ENCODE results near the gene MAP1LC3A. TPM values are rescaled to one million over a fixed set of nuclear protein-coding genes. Genes with fewer than 3 reads are reported as not detected.

The MAP1LC3A gene
- total RNA-seq, 4 donors from 2014 or later, result 62.4 to 139 (median 106) TPM

GRCh38 chr20:34543463-34544056 lies 15.0 kb upstream of the MAP1LC3A start:
- Histone ChIP-seq H3K27ac (no peak overlapping the region), H3K27me3 (no peaks in the 10 kb centered on the region), H3K4me3 (no peak overlapping the region), H3K36me3 (peaks cover 4 to 52% (median 11%) of the 10 kb centered on the region in 3 donors), H3K9me3 (no peaks in the 10 kb centered on the region), H3K4me1 (peaks cover 0 to 10% (median 0%) of the 10 kb centered on the region in 4 donors)
- 68 to 72% methylated on average over 12 of the region's 12 CpGs for WGBS, 2 donors
- TF ChIP-seq POLR2A (IDR thresholded peaks at IDR 0.05) (no peak), CTCF (IDR thresholded peaks at IDR 0.05) (no peak), EP300 (IDR thresholded peaks at IDR 0.05) (no peak)
- no peak for DNase-seq (ENCODE audit: low spot score in 2 of 2)

DNA sequence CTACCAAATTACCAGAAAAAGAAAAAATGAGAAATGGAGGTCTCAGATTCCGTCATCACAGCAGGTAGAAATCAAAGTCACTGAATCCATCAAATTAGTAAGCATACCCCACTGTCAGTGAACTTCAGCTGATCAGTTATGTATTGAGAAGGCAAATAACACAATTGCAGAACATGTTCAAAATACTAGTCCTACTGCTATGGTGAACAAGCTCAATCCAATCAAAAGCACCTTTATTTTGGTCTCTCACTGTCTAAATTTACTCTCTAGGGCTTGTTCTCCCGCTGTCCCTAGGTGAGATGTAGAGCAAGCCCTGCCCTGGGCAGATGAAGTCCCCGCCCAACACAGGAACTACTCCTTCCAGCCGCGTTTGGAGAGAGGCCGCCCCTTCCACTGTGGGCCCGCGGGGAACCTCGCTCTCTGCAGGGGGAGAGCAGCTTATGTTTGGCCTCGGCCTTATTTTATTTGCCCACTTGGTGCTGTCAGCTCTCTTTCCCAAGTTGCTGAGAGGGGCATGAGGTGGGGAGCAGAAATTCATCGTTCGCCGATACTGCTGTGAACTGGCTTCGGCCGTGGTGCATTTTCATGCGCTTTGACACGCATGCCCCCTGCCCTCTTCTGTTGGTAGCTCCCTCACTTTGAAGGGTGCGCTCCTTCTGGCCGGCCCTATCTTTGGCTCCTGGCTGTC lies 14.3 kb upstream of the MAP1LC3A start:
- Histone ChIP-seq H3K4me3 (peak overlapping the region in 1 of 4 donors; percentile 6), H3K36me3 (peaks cover 4 to 46% (median 11%) of the 10 kb centered on the region in 3 donors), H3K4me1 (peaks cover 0 to 8% (median 0%) of the 10 kb centered on the region in 4 donors), H3K9me3 (no peaks in the 10 kb centered on the region), H3K27ac (peak overlapping the region in 1 of 4 donors; percentile 14), H3K27me3 (no peaks in the 10 kb centered on the region)
- 26 to 33% methylated on average over 19 of the region's 19 CpGs for WGBS, 2 donors
- DNase-seq (ENCODE audit: low spot score in 2 of 2), result no peak
- no peak for TF ChIP-seq CTCF (IDR thresholded peaks at IDR 0.05)
- no peak for TF ChIP-seq EP300 (IDR thresholded peaks at IDR 0.05)
- TF ChIP-seq POLR2A (IDR thresholded peaks at IDR 0.05), result no peak

GRCh38 chr20:34546751-34547181 lies 11.8 kb upstream of the MAP1LC3A start:
- DNase-seq (ENCODE audit: low spot score in 2 of 2), result no peak
- TF ChIP-seq CTCF (IDR thresholded peaks at IDR 0.05) (no peak), POLR2A (IDR thresholded peaks at IDR 0.05) (no peak), EP300 (IDR thresholded peaks at IDR 0.05) (no peak)
- no peaks in the 10 kb centered on the region for H3K27me3 ChIP-seq
- 76 to 86% methylated on average over 11 of the region's 11 CpGs for WGBS, 2 donors
- peak overlapping the region in 1 of 4 donors; percentile 5 for H3K4me3 ChIP-seq
- peaks cover 0 to 8% (median 0%) of the 10 kb centered on the region in 4 donors for H3K4me1 ChIP-seq
- no peaks in the 10 kb centered on the region for H3K9me3 ChIP-seq
- no peak overlapping the region for H3K27ac ChIP-seq
- peaks cover 0 to 20% (median 0%) of the 10 kb centered on the region in 3 donors for H3K36me3 ChIP-seq

DNA sequence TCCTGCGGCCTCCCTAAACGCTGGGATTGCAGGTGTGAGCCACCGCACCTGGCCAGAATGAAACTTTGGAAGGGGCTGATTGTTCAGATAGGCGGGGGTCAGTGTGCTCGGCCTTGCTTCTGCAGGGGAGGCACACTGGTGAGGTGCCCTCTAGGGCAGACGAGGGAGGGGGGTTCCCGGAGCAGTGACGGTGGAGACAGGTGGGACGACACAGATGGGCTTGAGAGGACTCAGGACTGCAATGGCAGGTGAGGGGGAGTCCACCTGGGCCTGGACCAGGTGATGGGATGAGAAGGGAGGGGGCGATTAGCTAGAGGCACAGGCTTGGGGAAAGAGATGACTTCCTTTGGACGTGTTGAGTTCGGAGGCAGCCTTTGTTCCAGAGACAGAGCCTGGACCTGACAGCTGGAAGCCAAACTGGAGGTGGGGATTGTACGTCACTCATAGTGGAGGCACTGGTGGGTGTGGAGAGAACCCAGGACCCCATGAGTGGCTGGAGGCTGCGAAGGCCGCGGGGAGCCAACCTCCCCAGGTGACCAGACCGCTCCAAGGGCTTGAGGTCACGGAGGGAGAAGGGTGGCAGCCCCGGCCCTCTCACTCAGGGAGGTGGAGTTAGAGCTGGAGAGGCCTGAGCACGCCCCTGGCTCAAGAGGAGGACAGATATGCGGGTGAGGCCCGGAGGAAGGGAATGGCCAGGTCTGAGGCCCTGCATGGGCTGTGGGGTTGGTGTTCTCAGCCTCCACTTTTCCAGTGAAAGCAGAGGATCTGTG lies 10.5 kb upstream of the MAP1LC3A start:
- 90 to 91% methylated on average over 22 of the region's 22 CpGs for WGBS, 2 donors

More for the DNA sequence above, 10.5 kb upstream of the MAP1LC3A start:
- TF ChIP-seq CTCF (IDR thresholded peaks at IDR 0.05) (no peak), POLR2A (IDR thresholded peaks at IDR 0.05) (no peak), EP300 (IDR thresholded peaks at IDR 0.05) (no peak)
- DNase-seq (ENCODE audit: low spot score in 2 of 2), result no peak
- H3K27me3 ChIP-seq, result no peaks in the 10 kb centered on the region
- H3K27ac ChIP-seq, result no peak overlapping the region
- H3K36me3 ChIP-seq, result peaks cover 0 to 8% (median 0%) of the 10 kb centered on the region in 3 donors
- H3K4me3 ChIP-seq, result no peak overlapping the region
- peaks cover 0 to 8% (median 0%) of the 10 kb centered on the region in 4 donors for H3K4me1 ChIP-seq
- no peaks in the 10 kb centered on the region for H3K9me3 ChIP-seq
